ENCODE data around the gene PIM1. TPM values are rescaled to one million over a fixed set of nuclear protein-coding genes. Genes with fewer than 3 reads are reported as not detected.
"Not testable (repeated sequence)": the region's sequence is repeated elsewhere in the genome, so short reads cannot be mapped to it uniquely, and the experiment has no call there.

Gene PIM1
- total RNA-seq, 4 donors from 2014 or later, result 13.1 to 54.5 (median 22.2) TPM

- Histone ChIP-seq H3K4me1 (no peaks in the 10 kb centered on the region), H3K27me3 (no peaks in the 10 kb centered on the region), H3K9me3 (no peaks in the 10 kb centered on the region), H3K4me3 (replicated peaks in 1 of 3) (no peak overlapping the region), H3K27ac (no peak overlapping the region), H3K36me3 (no peaks in the 10 kb centered on the region)
- intact Hi-C loops (cut with DNase I), result no loop called here
- no peak for DNase-seq
- TF ChIP-seq POLR2A (IDR thresholded peaks at IDR 0.05) (no peak), CTCF (IDR thresholded peaks at IDR 0.05) (no peak)
- WGBS, 2 donors, result 66 to 86% methylated on average over 6 to 7 of the region's 7 CpGs
Observed at GRCh38 chr6:37187321-37188022, 17.5 kb downstream of the PIM1 start.

GRCh38 chr6:37188962-37189510, 19.1 kb downstream of the PIM1 start:
- no peaks in the 10 kb centered on the region for H3K4me1 ChIP-seq
- TF ChIP-seq POLR2A (IDR thresholded peaks at IDR 0.05) (no peak), CTCF (IDR thresholded peaks at IDR 0.05) (no peak)
- H3K4me3 ChIP-seq (replicated peaks in 1 of 3), result no peak overlapping the region
- DNase-seq, result no peak
- no peaks in the 10 kb centered on the region for H3K36me3 ChIP-seq
- H3K9me3 ChIP-seq, result no peaks in the 10 kb centered on the region
- intact Hi-C loops (cut with DNase I), result no loop called here
- H3K27me3 ChIP-seq, result no peaks in the 10 kb centered on the region
- 65 to 67% methylated on average over 2 of the region's 2 CpGs for WGBS, 2 donors
- no peak overlapping the region for H3K27ac ChIP-seq

GRCh38 chr6:37190159-37190535, 20.2 kb downstream of the PIM1 start:
- Histone ChIP-seq H3K36me3 (no peaks in the 10 kb centered on the region), H3K4me3 (replicated peaks in 1 of 3) (no peak overlapping the region), H3K27ac (no peak overlapping the region), H3K4me1 (no peaks in the 10 kb centered on the region), H3K9me3 (no peaks in the 10 kb centered on the region), H3K27me3 (no peaks in the 10 kb centered on the region)
- intact Hi-C loops (cut with DNase I), result no loop called here
- WGBS, 2 donors, result 71 to 90% methylated on average over 1 of the region's 1 CpG
- no peak for DNase-seq
- no peak for TF ChIP-seq CTCF (IDR thresholded peaks at IDR 0.05)
- TF ChIP-seq POLR2A (IDR thresholded peaks at IDR 0.05), result no peak

GRCh38 chr6:37192666-37193065, 22.7 kb downstream of the PIM1 start:
- intact Hi-C loops (cut with DNase I), result no loop called here
- no peaks in the 10 kb centered on the region for H3K4me1 ChIP-seq
- TF ChIP-seq POLR2A (IDR thresholded peaks at IDR 0.05) (no peak), CTCF (IDR thresholded peaks at IDR 0.05) (no peak)
- no peak overlapping the region for H3K4me3 ChIP-seq (replicated peaks in 1 of 3)
- H3K27me3 ChIP-seq, result no peaks in the 10 kb centered on the region
- no peaks in the 10 kb centered on the region for H3K36me3 ChIP-seq
- no peak for DNase-seq
- 91% methylated on average over 3 of the region's 3 CpGs for WGBS, 2 donors
- no peaks in the 10 kb centered on the region for H3K9me3 ChIP-seq
- H3K27ac ChIP-seq, result no peak overlapping the region

- DNase-seq; H3K9me3 ChIP-seq; H3K27me3 ChIP-seq; H3K36me3 ChIP-seq; H3K4me1 ChIP-seq; intact Hi-C loops (cut with DNase I); H3K27ac ChIP-seq; H3K4me3 ChIP-seq (replicated peaks in 1 of 3): not testable (repeated sequence)
- WGBS, 2 donors, result 100% methylated on average over 1 of the region's 1 CpG
Observed at GRCh38 chr6:37194886-37195285, 24.9 kb downstream of the PIM1 start.

- H3K27ac ChIP-seq; H3K36me3 ChIP-seq; H3K27me3 ChIP-seq; H3K4me1 ChIP-seq; H3K9me3 ChIP-seq; H3K4me3 ChIP-seq (replicated peaks in 1 of 3); DNase-seq; intact Hi-C loops (cut with DNase I): not testable (repeated sequence)
- 72 to 73% methylated on average over 4 of the region's 4 CpGs for WGBS, 2 donors
Observed at GRCh38 chr6:37196451-37196850, 26.5 kb downstream of the PIM1 start.
